ENCODE results near the gene DNAI2. TPM values are rescaled to one million over a fixed set of nuclear protein-coding genes. Genes with fewer than 3 reads are reported as not detected.

The DNAI2 gene
- total RNA-seq, 1 experiment from 2014 or later = not detected

DNA sequence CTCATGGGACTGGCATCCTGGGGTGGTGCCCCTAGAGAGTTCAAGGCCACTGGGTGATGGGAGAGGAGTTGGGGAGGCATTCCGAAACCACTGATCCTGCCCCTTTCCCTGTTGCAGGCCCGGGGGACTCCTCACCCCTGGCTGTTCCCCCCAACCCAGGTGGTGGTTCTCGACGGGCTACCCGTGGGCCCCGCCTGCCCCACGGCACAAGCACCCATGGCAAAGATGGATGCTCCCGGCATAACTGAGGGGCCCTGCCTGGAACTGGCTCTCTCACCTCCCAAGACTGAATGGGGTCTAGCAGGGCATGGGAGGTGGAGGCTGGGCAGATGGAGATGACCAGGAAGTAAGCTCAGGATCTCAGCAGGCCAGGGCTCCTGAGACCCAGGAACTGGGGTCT lies 81.0 kb downstream of the DNAI2 start:
- H3K9ac ChIP-seq (ENCODE audit: low read length) = no peak overlapping the region
- no peaks in the 10 kb centered on the region for H3K9me2 ChIP-seq (ENCODE audit: insufficient read depth)
- no peaks in the 10 kb centered on the region for H4K20me1 ChIP-seq (ENCODE audit: insufficient read depth)
- no peaks in the 10 kb centered on the region for H3K79me2 ChIP-seq (ENCODE audit: insufficient read depth, low read length)
- no peaks in the 10 kb centered on the region for H3K36me3 ChIP-seq (ENCODE audit: control insufficient read depth in 1 of 2, insufficient read depth in 2 of 2, low read length in 2 of 2)
- H3K4me1 ChIP-seq (ENCODE audit: control insufficient read depth in 1 of 2, insufficient read depth in 2 of 2, low read length in 2 of 2) = peaks cover 7 to 14% of the 10 kb centered on the region in 2 experiments; a peak in 3 of 4 replicates
- no peak for ATAC-seq
- no peak overlapping the region for H3K4me3 ChIP-seq (replicated peaks in 1 of 2; ENCODE audit: low read depth in 1 of 2, low read length in 2 of 2)
- H3K27ac ChIP-seq (ENCODE audit: low read depth, low read length) = no peak overlapping the region
- no peaks in the 10 kb centered on the region for H3K9me3 ChIP-seq (ENCODE audit: control insufficient read depth in 1 of 2, insufficient read depth in 1 of 2, low read depth in 1 of 2, low read length in 2 of 2)
- H2AFZ ChIP-seq (ENCODE audit: low read depth, low read length, poor library complexity, severe bottlenecking) = no peak overlapping the region
- no peaks in the 10 kb centered on the region for H3K27me3 ChIP-seq (ENCODE audit: insufficient read depth, low read length)
- RAD21 ChIA-PET (ENCODE audit: low non-redundant PET in 1 of 2, low total read pairs in 2 of 2, uncharacterized antibody in 2 of 2, unreplicated experiment in 2 of 2) = no interaction called here
- no peak for DNase-seq (ENCODE audit: low read depth, low spot score)
- CTCF ChIA-PET = no interaction called here
- POLR2A ChIA-PET = no interaction called here
- BruUV-seq (replicated peaks) = no TSS peak
- H3K4me2 ChIP-seq (ENCODE audit: low read length) = no peak overlapping the region
- intact Hi-C loops (cut with micrococcal nuclease) = no loop called here
- no peak for TF ChIP-seq JUND (IDR thresholded peaks at IDR 0.05)
- TF ChIP-seq POLR2A (IDR thresholded peaks at IDR 0.05; ENCODE audit: borderline replicate concordance, extremely low read depth, insufficient read depth, insufficient read length) = no peak
- TF ChIP-seq EGR1 (IDR thresholded peaks at IDR 0.05; ENCODE audit: low read depth) = no peak
- TF ChIP-seq POLR2AphosphoS5 (IDR thresholded peaks at IDR 0.05; ENCODE audit: low read depth, low read length) = no peak
- TF ChIP-seq TCF7L2 (IDR thresholded peaks at IDR 0.05; ENCODE audit: borderline replicate concordance, extremely low read depth, insufficient read depth, insufficient read length) = no peak
- no peak for TF ChIP-seq RAD21 (IDR thresholded peaks at IDR 0.05; ENCODE audit: low read depth)
- TF ChIP-seq ZFX (IDR thresholded peaks at IDR 0.05) = no peak
- no peak for TF ChIP-seq FOSL1 (IDR thresholded peaks at IDR 0.05; ENCODE audit: low read depth)
- TF ChIP-seq SP1 (IDR thresholded peaks at IDR 0.05; ENCODE audit: low read depth) = no peak
- TF ChIP-seq YY1 (IDR thresholded peaks at IDR 0.05; ENCODE audit: extremely low read depth, insufficient replicate concordance, low read depth, low read length) = no peak
- TF ChIP-seq SIN3A (IDR thresholded peaks at IDR 0.05; ENCODE audit: low read depth) = no peak
- TF ChIP-seq, protein P1, sequence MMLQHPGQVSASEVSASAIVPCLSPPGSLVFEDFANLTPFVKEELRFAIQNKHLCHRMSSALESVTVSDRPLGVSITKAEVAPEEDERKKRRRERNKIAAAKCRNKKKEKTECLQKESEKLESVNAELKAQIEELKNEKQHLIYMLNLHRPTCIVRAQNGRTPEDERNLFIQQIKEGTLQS (IDR thresholded peaks at IDR 0.05) = no peak
- no peak for TF ChIP-seq ZNF274 (IDR thresholded peaks at IDR 0.05; ENCODE audit: low read depth, low read length)
- TF ChIP-seq EZH2phosphoT487 (IDR thresholded peaks at IDR 0.05; ENCODE audit: borderline replicate concordance) = no peak
- TF ChIP-seq MAX (IDR thresholded peaks at IDR 0.05) = no peak
- TF ChIP-seq, protein P2, sequence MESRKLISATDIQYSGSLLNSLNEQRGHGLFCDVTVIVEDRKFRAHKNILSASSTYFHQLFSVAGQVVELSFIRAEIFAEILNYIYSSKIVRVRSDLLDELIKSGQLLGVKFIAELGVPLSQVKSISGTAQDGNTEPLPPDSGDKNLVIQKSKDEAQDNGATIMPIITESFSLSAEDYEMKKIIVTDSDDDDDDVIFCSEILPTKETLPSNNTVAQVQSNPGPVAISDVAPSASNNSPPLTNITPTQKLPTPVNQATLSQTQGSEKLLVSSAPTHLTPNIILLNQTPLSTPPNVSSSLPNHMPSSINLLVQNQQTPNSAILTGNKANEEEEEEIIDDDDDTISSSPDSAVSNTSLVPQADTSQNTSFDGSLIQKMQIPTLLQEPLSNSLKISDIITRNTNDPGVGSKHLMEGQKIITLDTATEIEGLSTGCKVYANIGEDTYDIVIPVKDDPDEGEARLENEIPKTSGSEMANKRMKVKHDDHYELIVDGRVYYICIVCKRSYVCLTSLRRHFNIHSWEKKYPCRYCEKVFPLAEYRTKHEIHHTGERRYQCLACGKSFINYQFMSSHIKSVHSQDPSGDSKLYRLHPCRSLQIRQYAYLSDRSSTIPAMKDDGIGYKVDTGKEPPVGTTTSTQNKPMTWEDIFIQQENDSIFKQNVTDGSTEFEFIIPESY (IDR thresholded peaks at IDR 0.05; ENCODE audit: extremely low read depth, insufficient replicate concordance, low read length) = no peak
- TF ChIP-seq EZH2 (IDR thresholded peaks at IDR 0.05) = no peak

Data from HCT116 (cell line).